WTC11 (cell line): Measurements from ENCODE around the gene IPO13. TPM values are rescaled to one million over a fixed set of nuclear protein-coding genes. Genes with fewer than 3 reads are reported as not detected.

Experiments used
- ATAC-seq: fragments of 200-7000 bp; cut with Tn5 transposase; 2 replicates; pipeline ENCODE4 v1.10.0; 2021; ENCODE audit warnings: mild to moderate bottlenecking, moderate library complexity
- CTCF ChIA-PET: fragments of 300-600 bp; sonication (Branson Sonifier 250); formaldehyde crosslinking; loops from one replicate; lab custom pipeline; 2021; ENCODE audit warnings: antibody characterized with exemption; lab: Charles Lee
- POLR2A ChIA-PET: fragments of 350-600 bp; sonication (Branson Sonifier 250); formaldehyde crosslinking; loops from one replicate; lab custom pipeline; 2021; ENCODE audit warnings: antibody characterized with exemption; lab: Charles Lee
- DNase-seq: peaks from one replicate; pipeline ENCODE4 v3.0.0; 2021; ENCODE audit warnings: low spot score
- H3K27ac Mint-ChIP-seq: 2 replicates; pipeline ENCODE4 v1.8.0; 2021; ENCODE audit warnings: mixed read lengths
- H3K27me3 Mint-ChIP-seq: 2 replicates; pipeline ENCODE4 v1.8.0; 2021; ENCODE audit warnings: low read depth, mild to moderate bottlenecking, moderate library complexity, mixed read lengths
- H3K36me3 Mint-ChIP-seq: 2 replicates; pipeline ENCODE4 v1.8.0; 2021; ENCODE audit warnings: mixed read lengths
- H3K4me1 Mint-ChIP-seq: 2 replicates; pipeline ENCODE4 v1.8.0; 2022; ENCODE audit warnings: mixed read lengths
- H3K4me3 Mint-ChIP-seq: 2 replicates; pipeline ENCODE4 v1.8.0; 2021; ENCODE audit warnings: mild to moderate bottlenecking, moderate library complexity, mixed read lengths
- H3K9me3 Mint-ChIP-seq: 2 replicates; pipeline ENCODE4 v1.8.0; 2021; ENCODE audit warnings: mixed read lengths
- AFF4 ChIP-seq: sonication (generic); formaldehyde crosslinking; IDR thresholded peaks from 2 replicates; pipeline ENCODE4 v1.8.1; 2023; ENCODE audit warnings: mild to moderate bottlenecking, missing genetic modification reagents, borderline replicate concordance
- ATF6 ChIP-seq: sonication (generic); formaldehyde crosslinking; IDR thresholded peaks from 2 replicates; pipeline ENCODE4 v1.8.1; 2023; ENCODE audit warnings: mild to moderate bottlenecking, missing genetic modification reagents
- EMX1 ChIP-seq: fragments of 250-450 bp; sonication (Bioruptor Pico); IDR thresholded peaks from 2 replicates; pipeline ENCODE4 v1.8.0; 2021; ENCODE audit warnings: mild to moderate bottlenecking
- GTF2I ChIP-seq: fragments of 250-450 bp; sonication (Bioruptor Pico); conservative IDR thresholded peaks from 2 replicates; pipeline ENCODE4 v1.4.0; 2021; ENCODE audit warnings: mild to moderate bottlenecking
- HMGA2 ChIP-seq: fragments of 250-450 bp; sonication (Bioruptor Pico); IDR thresholded peaks from 2 replicates; pipeline ENCODE4 v1.4.0; 2021; ENCODE audit warnings: mild to moderate bottlenecking, moderate library complexity
- MLX ChIP-seq: sonication (generic); formaldehyde crosslinking; IDR thresholded peaks from 2 replicates; pipeline ENCODE4 v1.8.1; 2023; ENCODE audit warnings: mild to moderate bottlenecking, missing genetic modification reagents, moderate library complexity
- NR2C2 ChIP-seq: sonication (generic); formaldehyde crosslinking; IDR thresholded peaks from 2 replicates; pipeline ENCODE4 v1.8.0; 2022; ENCODE audit warnings: mild to moderate bottlenecking, missing genetic modification reagents
- PREB ChIP-seq: sonication (generic); formaldehyde crosslinking; IDR thresholded peaks from 2 replicates; pipeline ENCODE4 v1.8.1; 2022; ENCODE audit warnings: mild to moderate bottlenecking, missing genetic modification reagents, moderate library complexity, borderline replicate concordance
- SMAD4 ChIP-seq: sonication (generic); formaldehyde crosslinking; IDR thresholded peaks from 2 replicates; pipeline ENCODE4 v1.8.0; 2022; ENCODE audit warnings: mild to moderate bottlenecking, missing genetic modification reagents
- ZMAT4 ChIP-seq: fragments of 250-450 bp; sonication (Bioruptor Pico); IDR thresholded peaks from 2 replicates; pipeline ENCODE4 v1.9.0; 2021; ENCODE audit warnings: mild to moderate bottlenecking
- ZNF232 ChIP-seq: sonication (generic); formaldehyde crosslinking; IDR thresholded peaks from 2 replicates; pipeline ENCODE4 v1.8.0; 2022; ENCODE audit warnings: mild to moderate bottlenecking, missing genetic modification reagents
- ZNF317 ChIP-seq: sonication (generic); formaldehyde crosslinking; IDR thresholded peaks from 2 replicates; pipeline ENCODE4 v1.8.1; 2023; ENCODE audit warnings: low read depth, mild to moderate bottlenecking, moderate library complexity, missing genetic modification reagents, borderline replicate concordance
- ZNF396 ChIP-seq: fragments of 250-450 bp; sonication (Bioruptor Pico); IDR thresholded peaks from 2 replicates; pipeline ENCODE4 v1.8.0; 2021; ENCODE audit warnings: mild to moderate bottlenecking, moderate library complexity, borderline replicate concordance
- ZNF512 ChIP-seq: sonication (generic); formaldehyde crosslinking; IDR thresholded peaks from 2 replicates; pipeline ENCODE4 v1.8.1; 2022; ENCODE audit warnings: missing genetic modification reagents, borderline replicate concordance
- ZSCAN18 ChIP-seq: fragments of 250-450 bp; sonication (Bioruptor Pico); IDR thresholded peaks from 2 replicates; pipeline ENCODE4 v2.1.2; 2022; ENCODE audit warnings: mild to moderate bottlenecking, moderate library complexity
- total RNA-seq: library from RNA; stranded (reverse); gene quantifications from 3 replicates; pipeline ENCODE4 v1.2.3, GENCODE V29; 2021

Gene IPO13
- total RNA-seq, 1 experiment from 2014 or later = 24.2 TPM

- TF ChIP-seq ZSCAN18 (CRISPR knock-in tag) (no peak), ZNF232 (CRISPR knock-in tag) (no peak), GTF2I (no peak), ZNF396 (CRISPR knock-in tag) (no peak), AFF4 (CRISPR knock-in tag) (no peak), ZNF317 (no peak), ZMAT4 (CRISPR knock-in tag) (no peak), EMX1 (CRISPR knock-in tag) (no peak), PREB (CRISPR knock-in tag) (no peak), ZNF512 (no peak), ATF6 (CRISPR knock-in tag) (no peak)
Observed at GRCh38 chr1:44015206-44015605, 68.5 kb downstream of the IPO13 start (continued).

- Mint-ChIP-seq H3K4me1 (peaks cover 7% of the 10 kb centered on the region), H3K4me3 (no peak overlapping the region), H3K27ac (no peak overlapping the region)
- CTCF ChIA-PET = interaction anchor here (0.7 to 4.3 kb wide), 4 partner anchors 10 to 19 kb away, joined by 3 to 35 read pairs (median 4); partner anchors contain the start of gene SLC6A9
- TF ChIP-seq HMGA2 (CRISPR knock-in tag) (no peak), MLX (CRISPR knock-in tag) (no peak), NR2C2 (CRISPR knock-in tag) (no peak), SMAD4 (no peak)
- TF ChIP-seq, all 79 proteins: peak for 0
- ATAC-seq = no peak
- H3K36me3 Mint-ChIP-seq = no peaks in the 10 kb centered on the region
- H3K27me3 Mint-ChIP-seq = no peaks in the 10 kb centered on the region
- no peaks in the 10 kb centered on the region for H3K9me3 Mint-ChIP-seq
- POLR2A ChIA-PET = interaction anchor here (1.1 kb wide), 1 partner anchor 14 kb away, joined by 3 read pairs; no protein-coding TSS in a partner anchor
- no peak for DNase-seq
Observed at GRCh38 chr1:44016041-44016889, 69.5 kb downstream of the IPO13 start.
